ENCODE results near the gene VMP1.

- no peak for TF ChIP-seq EZH2 (IDR thresholded peaks at IDR 0.05; ENCODE audit: borderline replicate concordance, low read depth, low read length, poor library complexity, severe bottlenecking)
- TF ChIP-seq, protein P1, sequence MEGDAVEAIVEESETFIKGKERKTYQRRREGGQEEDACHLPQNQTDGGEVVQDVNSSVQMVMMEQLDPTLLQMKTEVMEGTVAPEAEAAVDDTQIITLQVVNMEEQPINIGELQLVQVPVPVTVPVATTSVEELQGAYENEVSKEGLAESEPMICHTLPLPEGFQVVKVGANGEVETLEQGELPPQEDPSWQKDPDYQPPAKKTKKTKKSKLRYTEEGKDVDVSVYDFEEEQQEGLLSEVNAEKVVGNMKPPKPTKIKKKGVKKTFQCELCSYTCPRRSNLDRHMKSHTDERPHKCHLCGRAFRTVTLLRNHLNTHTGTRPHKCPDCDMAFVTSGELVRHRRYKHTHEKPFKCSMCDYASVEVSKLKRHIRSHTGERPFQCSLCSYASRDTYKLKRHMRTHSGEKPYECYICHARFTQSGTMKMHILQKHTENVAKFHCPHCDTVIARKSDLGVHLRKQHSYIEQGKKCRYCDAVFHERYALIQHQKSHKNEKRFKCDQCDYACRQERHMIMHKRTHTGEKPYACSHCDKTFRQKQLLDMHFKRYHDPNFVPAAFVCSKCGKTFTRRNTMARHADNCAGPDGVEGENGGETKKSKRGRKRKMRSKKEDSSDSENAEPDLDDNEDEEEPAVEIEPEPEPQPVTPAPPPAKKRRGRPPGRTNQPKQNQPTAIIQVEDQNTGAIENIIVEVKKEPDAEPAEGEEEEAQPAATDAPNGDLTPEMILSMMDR (conservative IDR thresholded peaks at IDR 0.05; ENCODE audit: low read depth, low read length), result no peak
Observed at GRCh38 chr17:59688496-59688895, 19.0 kb upstream of the VMP1 start.

All from A673 (cell line).